Duodenal mucosa (tissue), 2 donors: ENCODE results near the gene KIF5C.

Experiments
- H3K27ac ChIP-seq: one replicate; pipeline ENCODE4 v1.7.0; 2013; ENCODE audit warnings: low read depth, low read length
- H3K27me3 ChIP-seq, 2 donors: one replicate each; pipeline ENCODE4 v1.7.0; 2013; ENCODE audit warnings: low read length in 2 of 2, control low read depth in 1 of 2; ENCODE audit not compliant: insufficient read depth in 2 of 2, control insufficient read depth in 1 of 2
- H3K36me3 ChIP-seq, 2 donors: one replicate each; pipeline ENCODE4 v1.7.0; 2013; ENCODE audit warnings: low read length in 2 of 2, control low read depth in 1 of 2; ENCODE audit not compliant: insufficient read depth in 2 of 2, control insufficient read depth in 1 of 2
- H3K4me1 ChIP-seq, 2 donors: one replicate each; pipeline ENCODE4 v1.7.0; 2013; ENCODE audit warnings: low read length in 2 of 2, control low read depth in 1 of 2; ENCODE audit not compliant: insufficient read depth in 2 of 2, control insufficient read depth in 1 of 2
- H3K4me3 ChIP-seq, 2 donors: one replicate each; pipeline ENCODE4 v1.7.0; 2013; ENCODE audit warnings: low read length in 2 of 2, low read depth in 1 of 2
- H3K9ac ChIP-seq, 2 donors: one replicate each; pipeline ENCODE4 v1.7.0; 2013; ENCODE audit warnings: low read length in 2 of 2, low read depth in 1 of 2
- H3K9me3 ChIP-seq, 2 donors: one replicate each; pipeline ENCODE4 v1.7.0; 2013; ENCODE audit warnings: low read length in 2 of 2, control low read depth in 1 of 2; ENCODE audit not compliant: control insufficient read depth in 1 of 2

Gene KIF5C

GRCh38 chr2:148954536-148954935 is 79.5 kb downstream of the KIF5C start:
- Histone ChIP-seq H3K27me3 (no peaks in the 10 kb centered on the region), H3K36me3 (no peaks in the 10 kb centered on the region), H3K9ac (no peak overlapping the region), H3K27ac (no peak overlapping the region), H3K4me1 (no peaks in the 10 kb centered on the region), H3K4me3 (no peak overlapping the region), H3K9me3 (no peaks in the 10 kb centered on the region)

- H3K27ac ChIP-seq = no peak overlapping the region
- no peaks in the 10 kb centered on the region for H3K9me3 ChIP-seq
- H3K4me3 ChIP-seq = no peak overlapping the region
- no peaks in the 10 kb centered on the region for H3K36me3 ChIP-seq
- H3K4me1 ChIP-seq = no peaks in the 10 kb centered on the region
- no peaks in the 10 kb centered on the region for H3K27me3 ChIP-seq
- no peak overlapping the region for H3K9ac ChIP-seq
Observed at GRCh38 chr2:148955798-148956197, 80.8 kb downstream of the KIF5C start.

- H3K4me1 ChIP-seq = no peaks in the 10 kb centered on the region
- H3K9me3 ChIP-seq = no peaks in the 10 kb centered on the region
- H3K27me3 ChIP-seq = no peaks in the 10 kb centered on the region
- no peak overlapping the region for H3K27ac ChIP-seq
- H3K36me3 ChIP-seq = no peaks in the 10 kb centered on the region
- H3K4me3 ChIP-seq = no peak overlapping the region
- no peak overlapping the region for H3K9ac ChIP-seq
Observed at GRCh38 chr2:148957023-148957422, 82.0 kb downstream of the KIF5C start.

- H3K9me3 ChIP-seq = no peaks in the 10 kb centered on the region
- no peaks in the 10 kb centered on the region for H3K27me3 ChIP-seq
Observed at GRCh38 chr2:148959745-148960144, 84.7 kb downstream of the KIF5C start.

GRCh38 chr2:148960483-148960882 is 85.5 kb downstream of the KIF5C start:
- Histone ChIP-seq H3K9me3 (no peaks in the 10 kb centered on the region), H3K27me3 (no peaks in the 10 kb centered on the region), H3K27ac (no peak overlapping the region), H3K4me1 (no peaks in the 10 kb centered on the region), H3K9ac (no peak overlapping the region), H3K36me3 (no peaks in the 10 kb centered on the region), H3K4me3 (no peak overlapping the region)

More at GRCh38 chr2:148959745-148960144, 84.7 kb downstream of the KIF5C start:
- no peaks in the 10 kb centered on the region for H3K36me3 ChIP-seq
- no peaks in the 10 kb centered on the region for H3K4me1 ChIP-seq
- no peak overlapping the region for H3K27ac ChIP-seq
- no peak overlapping the region for H3K9ac ChIP-seq
- H3K4me3 ChIP-seq = no peak overlapping the region

- Histone ChIP-seq H3K27ac (no peak overlapping the region), H3K4me3 (no peak overlapping the region), H3K9me3 (no peaks in the 10 kb centered on the region), H3K36me3 (no peaks in the 10 kb centered on the region), H3K4me1 (no peaks in the 10 kb centered on the region), H3K27me3 (no peaks in the 10 kb centered on the region), H3K9ac (no peak overlapping the region)
Observed at GRCh38 chr2:148963461-148963860, 88.4 kb downstream of the KIF5C start.

GRCh38 chr2:148965623-148966437 is 90.8 kb downstream of the KIF5C start:
- Histone ChIP-seq H3K27me3 (no peaks in the 10 kb centered on the region), H3K27ac (no peak overlapping the region), H3K36me3 (no peaks in the 10 kb centered on the region), H3K4me3 (no peak overlapping the region), H3K9me3 (no peaks in the 10 kb centered on the region), H3K9ac (no peak overlapping the region), H3K4me1 (no peaks in the 10 kb centered on the region)

- Histone ChIP-seq H3K9me3 (no peaks in the 10 kb centered on the region), H3K9ac (no peak overlapping the region), H3K27ac (no peak overlapping the region), H3K4me3 (no peak overlapping the region), H3K4me1 (no peaks in the 10 kb centered on the region), H3K27me3 (no peaks in the 10 kb centered on the region), H3K36me3 (no peaks in the 10 kb centered on the region)
Observed at GRCh38 chr2:148966438-148966758, 91.4 kb downstream of the KIF5C start.

GRCh38 chr2:148967056-148967455 is 92.0 kb downstream of the KIF5C start:
- Histone ChIP-seq H3K9ac (no peak overlapping the region), H3K4me1 (no peaks in the 10 kb centered on the region), H3K36me3 (no peaks in the 10 kb centered on the region), H3K27me3 (no peaks in the 10 kb centered on the region), H3K27ac (no peak overlapping the region), H3K4me3 (no peak overlapping the region), H3K9me3 (no peaks in the 10 kb centered on the region)

- no peaks in the 10 kb centered on the region for H3K4me1 ChIP-seq
Observed at GRCh38 chr2:148967578-148967977, 92.6 kb downstream of the KIF5C start.

More at GRCh38 chr2:148967578-148967977, 92.6 kb downstream of the KIF5C start:
- H3K36me3 ChIP-seq = no peaks in the 10 kb centered on the region
- no peaks in the 10 kb centered on the region for H3K27me3 ChIP-seq
- H3K9ac ChIP-seq = no peak overlapping the region
- H3K4me3 ChIP-seq = no peak overlapping the region
- H3K9me3 ChIP-seq = no peaks in the 10 kb centered on the region
- H3K27ac ChIP-seq = no peak overlapping the region
